ENCODE measurements around the gene SLC43A1. TPM values are rescaled to one million over a fixed set of nuclear protein-coding genes. Genes with fewer than 3 reads are reported as not detected.

The SLC43A1 gene
- total RNA-seq, 2 donors from 2014 or later, result 18.2 to 20.9 TPM

GRCh38 chr11:57444362-57445121, 71.0 kb downstream of the SLC43A1 start:
- TF ChIP-seq POLR2AphosphoS5 (IDR thresholded peaks at IDR 0.05) (no peak), CTCF (IDR thresholded peaks at IDR 0.05) (no peak), POLR2A (IDR thresholded peaks at IDR 0.05) (no peak)
- WGBS, result 61% methylated on average over 9 of the region's 9 CpGs
- peaks cover 2% of the 10 kb centered on the region for H3K27me3 ChIP-seq (replicated peaks; ENCODE audit: insufficient read depth)
- H3K9me3 ChIP-seq, result no peaks in the 10 kb centered on the region
- DNase-seq (ENCODE audit: low spot score), result no peak
- intact Hi-C loops (cut with DNase I), result no loop called here
- H3K4me1 ChIP-seq (replicated peaks), result no peaks in the 10 kb centered on the region
- H3K36me3 ChIP-seq, result no peaks in the 10 kb centered on the region
- no peak overlapping the region for H3K27ac ChIP-seq
- H3K4me3 ChIP-seq, result no peak overlapping the region

DNA sequence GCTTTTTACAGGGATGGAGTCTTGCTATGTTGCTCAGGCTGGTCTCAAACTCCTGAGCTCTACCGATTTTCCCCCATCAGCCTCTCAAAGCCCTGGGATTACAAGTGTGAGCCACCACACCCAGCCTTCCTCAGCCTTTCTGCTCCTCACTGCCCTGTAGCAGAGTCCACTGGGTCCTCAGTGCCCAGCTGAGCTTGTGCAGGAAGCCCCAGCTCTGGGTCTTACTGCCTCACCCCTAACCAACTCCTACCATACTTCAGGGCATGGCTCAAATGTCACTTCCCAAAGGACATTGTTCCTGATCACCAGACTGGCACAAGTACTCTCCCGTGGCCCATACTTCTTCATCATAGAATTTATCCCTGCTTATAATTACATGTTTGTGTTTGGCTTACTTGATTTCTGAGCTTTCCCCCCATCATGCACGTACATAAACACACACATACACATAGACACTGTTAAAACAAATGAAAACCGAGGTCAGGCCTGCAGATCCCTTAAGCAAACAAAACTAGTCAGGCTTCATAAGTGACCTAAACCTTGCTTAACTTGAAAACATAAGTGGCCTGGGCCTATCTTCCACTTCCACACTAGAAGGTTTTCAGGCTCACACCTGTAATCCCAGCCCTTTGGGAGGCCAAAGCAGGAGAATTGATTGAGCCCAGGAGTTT, 74.6 kb downstream of the SLC43A1 start:
- TF ChIP-seq POLR2AphosphoS5 (IDR thresholded peaks at IDR 0.05), result no peak
- no peak for TF ChIP-seq POLR2A (IDR thresholded peaks at IDR 0.05)
- Histone ChIP-seq H3K4me3 (no peak overlapping the region), H3K36me3 (no peaks in the 10 kb centered on the region), H3K27ac (no peak overlapping the region), H3K4me1 (replicated peaks) (no peaks in the 10 kb centered on the region), H3K9me3 (no peaks in the 10 kb centered on the region), H3K27me3 (replicated peaks; ENCODE audit: insufficient read depth) (no peaks in the 10 kb centered on the region)
- no peak for DNase-seq (ENCODE audit: low spot score)
- WGBS, result 78% methylated on average over 4 of the region's 4 CpGs
- intact Hi-C loops (cut with DNase I), result no loop called here

- Histone ChIP-seq H3K4me1 (replicated peaks) (no peaks in the 10 kb centered on the region), H3K27ac (no peak overlapping the region), H3K27me3 (replicated peaks; ENCODE audit: insufficient read depth) (no peaks in the 10 kb centered on the region), H3K4me3 (no peak overlapping the region), H3K36me3 (no peaks in the 10 kb centered on the region), H3K9me3 (no peaks in the 10 kb centered on the region)
- no peak for TF ChIP-seq POLR2A (IDR thresholded peaks at IDR 0.05)
- no peak for TF ChIP-seq POLR2AphosphoS5 (IDR thresholded peaks at IDR 0.05)
- TF ChIP-seq CTCF (IDR thresholded peaks at IDR 0.05), result no peak
- intact Hi-C loops (cut with DNase I), result no loop called here
- 84% methylated on average over 6 of the region's 6 CpGs for WGBS
- no peak for DNase-seq (ENCODE audit: low spot score)
Observed at GRCh38 chr11:57439786-57440185, 75.7 kb downstream of the SLC43A1 start.

DNA sequence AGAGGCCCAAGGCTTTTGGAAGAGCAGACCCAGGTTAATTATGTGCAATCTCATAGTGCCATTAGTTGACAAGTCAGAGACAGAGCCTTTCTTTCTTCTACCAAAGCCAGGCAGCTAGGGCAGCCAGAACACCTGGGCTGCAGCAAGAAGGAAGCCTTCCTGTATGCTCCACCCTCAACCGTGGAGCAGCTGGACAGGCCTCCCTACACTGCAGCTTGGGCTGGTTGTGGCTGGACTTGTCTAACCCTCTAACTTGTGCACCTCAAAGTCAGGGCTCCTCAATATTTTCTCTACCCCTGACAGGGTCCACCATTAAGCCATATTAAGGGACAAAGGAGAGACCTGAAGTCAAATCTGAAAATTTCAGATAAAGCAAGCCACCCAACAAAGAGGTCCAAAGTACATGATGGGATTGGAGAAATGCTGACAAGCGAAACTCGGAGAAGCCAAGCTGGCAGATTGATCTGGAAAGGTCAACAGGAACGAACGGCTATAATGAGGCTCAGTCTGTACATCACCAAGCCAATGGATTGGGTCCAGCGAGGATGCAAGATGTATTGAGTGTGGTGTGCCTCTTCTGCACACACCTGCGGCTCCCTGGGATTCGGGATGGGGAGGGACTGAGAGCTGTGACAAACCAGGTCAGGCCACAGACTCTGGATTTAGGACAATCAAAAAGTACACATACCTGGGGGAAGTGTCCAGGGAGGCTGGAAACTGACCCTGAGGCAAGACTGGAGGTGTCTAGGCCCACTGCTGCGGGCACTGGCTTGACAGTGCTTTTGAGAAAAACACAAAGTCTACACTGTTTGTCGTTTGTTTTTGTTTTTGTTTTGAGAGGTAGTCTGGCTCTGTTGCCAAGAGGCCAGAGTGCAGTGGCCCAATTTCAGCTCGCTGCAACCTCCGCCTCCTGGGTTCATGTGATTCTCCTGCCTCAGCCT, 76.9 kb downstream of the SLC43A1 start:
- Histone ChIP-seq H3K27me3 (replicated peaks; ENCODE audit: insufficient read depth) (no peaks in the 10 kb centered on the region), H3K36me3 (no peaks in the 10 kb centered on the region), H3K4me1 (replicated peaks) (no peaks in the 10 kb centered on the region), H3K9me3 (no peaks in the 10 kb centered on the region), H3K4me3 (no peak overlapping the region), H3K27ac (no peak overlapping the region)
- intact Hi-C loops (cut with DNase I), result no loop called here
- 87% methylated on average over 12 of the region's 12 CpGs for WGBS
- DNase-seq (ENCODE audit: low spot score), result no peak
- TF ChIP-seq CTCF (IDR thresholded peaks at IDR 0.05) (no peak), POLR2AphosphoS5 (IDR thresholded peaks at IDR 0.05) (no peak), POLR2A (IDR thresholded peaks at IDR 0.05) (no peak)

GRCh38 chr11:57436031-57436430, 79.5 kb downstream of the SLC43A1 start:
- H3K27ac ChIP-seq, result no peak overlapping the region
- TF ChIP-seq CTCF (IDR thresholded peaks at IDR 0.05) (no peak), POLR2A (IDR thresholded peaks at IDR 0.05) (no peak), POLR2AphosphoS5 (IDR thresholded peaks at IDR 0.05) (no peak)
- DNase-seq (ENCODE audit: low spot score), result no peak
- H3K4me3 ChIP-seq, result no peak overlapping the region
- 92% methylated on average over 7 of the region's 7 CpGs for WGBS
- H3K4me1 ChIP-seq (replicated peaks), result no peaks in the 10 kb centered on the region
- no peaks in the 10 kb centered on the region for H3K27me3 ChIP-seq (replicated peaks; ENCODE audit: insufficient read depth)
- intact Hi-C loops (cut with DNase I), result no loop called here
- H3K36me3 ChIP-seq, result no peaks in the 10 kb centered on the region
- no peaks in the 10 kb centered on the region for H3K9me3 ChIP-seq

Measured in prostate gland (tissue), 2 donors.